Sigmoid colon (tissue), 4 donors: Measurements from ENCODE around the gene PRMT3.

Experiments
- EP300 ChIP-seq, 4 donors: sonication (generic); formaldehyde crosslinking; IDR thresholded peaks; one replicate each; pipeline ENCODE4 v1.6.1; 2017; ENCODE audit warnings: antibody characterized with exemption in 4 of 4
- POLR2AphosphoS5 ChIP-seq, 4 donors: sonication (generic); formaldehyde crosslinking; IDR thresholded peaks; one replicate each; pipeline ENCODE4 v1.6.1; 2017; ENCODE audit warnings: antibody characterized with exemption in 4 of 4

GRCh38 chr11:20558741-20559140 lies 171.2 kb downstream of the PRMT3 start:
- no peak for TF ChIP-seq EP300 (IDR thresholded peaks at IDR 0.05)
- no peak for TF ChIP-seq POLR2AphosphoS5 (IDR thresholded peaks at IDR 0.05)
